PC-3 (cell line): ENCODE results near the gene VPREB3. TPM values are rescaled to one million over a fixed set of nuclear protein-coding genes. Genes with fewer than 3 reads are reported as not detected.

Experiments
- ATAC-seq: fragments of 200-7000 bp; cut with Tn5 transposase; 2 replicates; pipeline ENCODE4 v1.9.1; 2020; ENCODE audit warnings: mild to moderate bottlenecking, moderate library complexity
- BruUV-seq: library from RNA; stranded (reverse); fragments of 400-500 nt; replicated peaks from 2 replicates; lab custom pipeline; 2021; lab: Mats Ljungman, UMichigan
- CTCF ChIA-PET: fragments of 300-600 bp; sonication (Branson Sonifier 250); formaldehyde crosslinking; loops from one replicate; lab custom pipeline; 2022; ENCODE audit warnings: antibody characterized with exemption; lab: Charles Lee
- POLR2A ChIA-PET: fragments of 300-600 bp; sonication (Branson Sonifier 250); formaldehyde crosslinking; loops from one replicate; lab custom pipeline; 2022; ENCODE audit warnings: antibody characterized with exemption; ENCODE audit not compliant: unreplicated experiment; lab: Charles Lee
- DNase-seq: peaks from one replicate; pipeline ENCODE4 v3.0.0-alpha.2; 2015
- H2AFZ ChIP-seq: fragments of 300-600 bp; sonication (generic); 2 replicates; pipeline ENCODE4 v1.6.0; 2016; ENCODE audit warnings: antibody characterized with exemption, low read length
- H3F3A ChIP-seq: fragments of 300-600 bp; sonication (generic); one replicate; pipeline ENCODE4 v1.6.0; 2017; ENCODE audit warnings: antibody characterized with exemption, low read length, control low read depth, mild to moderate bottlenecking; ENCODE audit not compliant: unreplicated experiment
- H3K27ac ChIP-seq: fragments of 300-600 bp; sonication (generic); 2 replicates; pipeline ENCODE4 v1.5.1; 2016; ENCODE audit warnings: mild to moderate bottlenecking, low read length
- H3K27me3 ChIP-seq: fragments of 300-600 bp; sonication (generic); 2 replicates; pipeline ENCODE4 v1.6.1; 2016; ENCODE audit warnings: low read length, mixed read lengths
- H3K36me3 ChIP-seq: fragments of 300-600 bp; sonication (generic); 2 replicates; pipeline ENCODE4 v1.6.1; 2016; ENCODE audit warnings: low read depth, mixed run types, low read length, mixed read lengths
- H3K4me1 ChIP-seq: fragments of 300-600 bp; sonication (generic); 2 replicates; pipeline ENCODE4 v1.5.1; 2016; ENCODE audit warnings: low read length; ENCODE audit not compliant: insufficient read depth
- H3K4me2 ChIP-seq: fragments of 300-600 bp; sonication (generic); 2 replicates; pipeline ENCODE4 v1.6.0; 2016; ENCODE audit warnings: low read length
- H3K4me3 ChIP-seq: fragments of 300-600 bp; sonication (generic); 2 replicates; pipeline ENCODE4 v1.5.1; 2016; ENCODE audit warnings: mild to moderate bottlenecking, low read length, mixed read lengths
- H3K79me2 ChIP-seq: fragments of 300-600 bp; sonication (generic); 2 replicates; pipeline ENCODE4 v1.6.1; 2017; ENCODE audit warnings: low read length, mixed read lengths
- H3K9ac ChIP-seq: fragments of 300-600 bp; sonication (generic); 2 replicates; pipeline ENCODE4 v1.6.0; 2016; ENCODE audit warnings: mild to moderate bottlenecking, low read length
- H3K9me2 ChIP-seq: fragments of 300-600 bp; sonication (generic); replicated peaks from 2 replicates; pipeline ENCODE4 v1.6.1; 2016; ENCODE audit warnings: mixed run types, low read length, mixed read lengths
- H3K9me3 ChIP-seq: fragments of 300-600 bp; sonication (generic); 2 replicates; pipeline ENCODE4 v1.6.1; 2016; ENCODE audit warnings: low read length, mixed read lengths
- H4K20me1 ChIP-seq: fragments of 300-600 bp; sonication (generic); 2 replicates; pipeline ENCODE4 v1.6.1; 2016; ENCODE audit warnings: low read length, mixed read lengths
- EZH2 ChIP-seq: fragments of 300-600 bp; sonication (generic); IDR thresholded peaks from one replicate; pipeline ENCODE4 v1.6.1; 2017; ENCODE audit warnings: antibody characterized with exemption, mild to moderate bottlenecking, low read length; ENCODE audit not compliant: unreplicated experiment
- EZH2phosphoT487 ChIP-seq: fragments of 300-600 bp; sonication (generic); IDR thresholded peaks from 2 replicates; pipeline ENCODE4 v1.6.1; 2018; ENCODE audit warnings: mild to moderate bottlenecking, antibody characterized with exemption, low read length, borderline replicate concordance
- intact Hi-C: fragments of 100-400 bp; cut with micrococcal nuclease; formaldehyde crosslinking; loops from 2 replicates; pipeline ENCODE4 v1.9.0; 2023
- total RNA-seq: library from RNA; depleted of rRNA; stranded (reverse); fragments of >200 nt; gene quantifications from 2 replicates; pipeline ENCODE4 v1.2.3, GENCODE V29; 2014
- TF ChIP-seq, protein P1 (sequence below): fragments of 300-600 bp; sonication (generic); conservative IDR thresholded peaks from 2 replicates; pipeline ENCODE4 v1.5.1; 2017; ENCODE audit warnings: antibody characterized with exemption, low read depth, mild to moderate bottlenecking, low read length

The VPREB3 gene
- total RNA-seq, 1 experiment from 2014 or later: 0.77 TPM

DNA sequence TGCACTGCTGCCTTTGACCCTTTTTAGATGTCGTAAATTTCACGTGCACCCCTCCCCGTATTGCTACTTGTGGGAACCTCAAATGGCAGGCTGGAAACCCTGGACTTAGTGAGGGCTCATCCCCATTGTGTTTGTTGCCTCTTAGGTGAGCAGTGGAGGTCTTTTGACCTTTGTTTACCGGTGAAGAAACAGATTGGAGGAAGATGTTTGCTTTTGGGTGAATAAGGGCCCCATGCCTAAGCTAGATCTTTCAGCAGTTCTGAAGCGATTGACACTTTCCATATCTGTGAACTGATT lies 33.3 kb upstream of the VPREB3 start:
- Histone ChIP-seq H3K27ac (no peak overlapping the region), H3K9me3 (no peaks in the 10 kb centered on the region), H3K4me1 (peaks cover 14% of the 10 kb centered on the region; the same call in 1 of the 2 replicates), H3K9ac (peak overlapping the region; percentile 100), H4K20me1 (peaks cover 28% of the 10 kb centered on the region), H3K4me2 (peak overlapping the region; percentile 88), H3K79me2 (peaks cover 49% of the 10 kb centered on the region), H3K4me3 (peak overlapping the region; percentile 95), H3F3A (no peaks in the 10 kb centered on the region), H3K27me3 (no peaks in the 10 kb centered on the region), H2AFZ (no peak overlapping the region), H3K36me3 (no peaks in the 10 kb centered on the region), H3K9me2 (no peaks in the 10 kb centered on the region)
- no peak for DNase-seq
- BruUV-seq: TSS peak; percentile 56
- intact Hi-C loops: no loop called here
- TF ChIP-seq EZH2phosphoT487: no peak
- TF ChIP-seq, protein P1, sequence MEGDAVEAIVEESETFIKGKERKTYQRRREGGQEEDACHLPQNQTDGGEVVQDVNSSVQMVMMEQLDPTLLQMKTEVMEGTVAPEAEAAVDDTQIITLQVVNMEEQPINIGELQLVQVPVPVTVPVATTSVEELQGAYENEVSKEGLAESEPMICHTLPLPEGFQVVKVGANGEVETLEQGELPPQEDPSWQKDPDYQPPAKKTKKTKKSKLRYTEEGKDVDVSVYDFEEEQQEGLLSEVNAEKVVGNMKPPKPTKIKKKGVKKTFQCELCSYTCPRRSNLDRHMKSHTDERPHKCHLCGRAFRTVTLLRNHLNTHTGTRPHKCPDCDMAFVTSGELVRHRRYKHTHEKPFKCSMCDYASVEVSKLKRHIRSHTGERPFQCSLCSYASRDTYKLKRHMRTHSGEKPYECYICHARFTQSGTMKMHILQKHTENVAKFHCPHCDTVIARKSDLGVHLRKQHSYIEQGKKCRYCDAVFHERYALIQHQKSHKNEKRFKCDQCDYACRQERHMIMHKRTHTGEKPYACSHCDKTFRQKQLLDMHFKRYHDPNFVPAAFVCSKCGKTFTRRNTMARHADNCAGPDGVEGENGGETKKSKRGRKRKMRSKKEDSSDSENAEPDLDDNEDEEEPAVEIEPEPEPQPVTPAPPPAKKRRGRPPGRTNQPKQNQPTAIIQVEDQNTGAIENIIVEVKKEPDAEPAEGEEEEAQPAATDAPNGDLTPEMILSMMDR: no peak
- TF ChIP-seq EZH2: no peak
- ChIA-PET POLR2A (no interaction called here), CTCF (interaction anchor here (1.0 kb wide), 1 partner anchor 62 kb away, joined by 6 read pairs; no protein-coding TSS in a partner anchor)
- peak; percentile 14; the same call in 1 of the 2 replicates for ATAC-seq

DNA sequence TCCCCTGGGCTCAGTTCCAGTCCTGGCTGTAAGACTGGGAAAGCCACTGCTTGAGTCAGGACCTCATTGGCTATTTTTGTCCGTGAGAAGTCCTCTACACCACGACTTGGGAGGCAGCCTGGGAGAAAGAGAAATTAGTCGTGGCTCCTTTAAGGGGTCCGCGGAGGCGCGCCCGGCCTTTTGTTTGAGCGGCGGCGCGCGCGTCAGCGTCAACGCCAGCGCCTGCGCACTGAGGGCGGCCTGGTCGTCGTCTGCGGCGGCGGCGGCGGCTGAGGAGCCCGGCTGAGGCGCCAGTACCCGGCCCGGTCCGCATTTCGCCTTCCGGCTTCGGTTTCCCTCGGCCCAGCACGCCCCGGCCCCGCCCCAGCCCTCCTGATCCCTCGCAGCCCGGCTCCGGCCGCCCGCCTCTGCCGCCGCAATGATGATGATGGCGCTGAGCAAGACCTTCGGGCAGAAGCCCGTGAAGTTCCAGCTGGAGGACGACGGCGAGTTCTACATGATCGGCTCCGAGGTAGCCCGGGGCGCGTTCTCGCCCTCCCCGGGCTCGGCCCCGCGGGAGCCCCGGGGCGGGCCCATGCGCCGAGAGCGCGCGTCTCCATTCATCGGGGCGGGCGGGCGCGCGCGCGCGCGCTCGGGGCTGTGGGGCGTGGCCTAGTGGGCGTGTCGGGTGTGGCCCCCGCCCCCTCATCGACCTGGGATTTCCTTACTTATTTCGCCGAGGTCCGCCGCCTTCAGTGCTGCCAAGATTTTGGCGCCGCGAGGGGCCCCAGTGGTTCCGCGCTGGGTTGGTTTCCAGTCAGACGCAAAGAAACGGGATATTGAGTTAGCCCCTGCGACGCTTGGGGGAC lies 32.8 kb upstream of the VPREB3 start, which contains the start of gene SMARCB1:
SMARCB1 (plus strand) TSS at position 215 of the 848 bp plus-strand sequence; CDS start at position 419, 204 bp downstream.
- CTCF ChIA-PET: interaction anchor here (1.0 kb wide), 1 partner anchor 63 kb away, joined by 6 read pairs; no protein-coding TSS in a partner anchor
- intact Hi-C loops: no loop called here
- no peak for TF ChIP-seq EZH2
- TF ChIP-seq, protein P1: no peak
- no peak for TF ChIP-seq EZH2phosphoT487
- Histone ChIP-seq H3K4me2 (peak within 1 kb of the TSS; percentile 88), H3K27ac (peak within 1 kb of the TSS; percentile 96), H3K79me2 (peaks cover 46% of the 10 kb centered on the region), H3K9ac (peak within 1 kb of the TSS; percentile 100), H2AFZ (peak within 1 kb of the TSS; percentile 71), H4K20me1 (peaks cover 24% of the 10 kb centered on the region), H3K4me3 (peak within 1 kb of the TSS; percentile 95), H3K9me2 (no peaks in the 10 kb centered on the region), H3K9me3 (no peaks in the 10 kb centered on the region), H3K36me3 (no peaks in the 10 kb centered on the region), H3K4me1 (peaks cover 14% of the 10 kb centered on the region; the same call in 1 of the 2 replicates), H3F3A (no peaks in the 10 kb centered on the region), H3K27me3 (no peaks in the 10 kb centered on the region)
- POLR2A ChIA-PET: no interaction called here
- BruUV-seq: no TSS peak
- DNase-seq (peak; percentile 84), ATAC-seq (peak; percentile 71)

DNA sequence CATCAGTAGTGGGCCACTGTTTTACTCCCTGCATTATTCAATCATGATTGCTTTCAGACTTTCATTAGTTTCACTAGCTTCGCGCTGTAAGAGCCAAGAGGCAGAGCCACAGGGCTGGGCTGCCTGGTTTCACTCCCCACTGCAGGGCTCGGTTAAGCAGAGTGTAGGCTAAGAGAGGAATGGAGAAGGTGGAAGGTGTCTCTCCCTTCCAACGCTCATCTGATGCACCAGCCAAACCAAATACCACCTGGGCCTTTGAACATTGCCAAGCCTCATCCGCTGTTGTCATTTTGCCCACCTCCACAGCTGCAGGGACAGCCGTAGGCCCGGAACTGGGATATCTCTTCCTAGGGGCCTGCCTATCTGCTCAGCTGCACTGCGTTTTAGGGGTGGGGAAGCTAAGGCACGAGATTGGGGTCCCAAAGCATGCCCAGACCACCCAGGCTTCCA lies 32.1 kb upstream of the VPREB3 start:
- Histone ChIP-seq H3K79me2 (peaks cover 39% of the 10 kb centered on the region), H3K27me3 (no peaks in the 10 kb centered on the region), H3K4me3 (peak overlapping the region; percentile 95), H3F3A (no peaks in the 10 kb centered on the region), H2AFZ (peak overlapping the region; percentile 71), H3K27ac (peak overlapping the region; percentile 96; the same call in 1 of the 2 replicates), H3K9me2 (no peaks in the 10 kb centered on the region), H3K4me1 (peaks cover 21% of the 10 kb centered on the region; the same call in 1 of the 2 replicates), H3K4me2 (peak overlapping the region; percentile 88), H4K20me1 (peaks cover 24% of the 10 kb centered on the region), H3K9me3 (no peaks in the 10 kb centered on the region), H3K9ac (peak overlapping the region; percentile 100), H3K36me3 (no peaks in the 10 kb centered on the region)
- DNase-seq (no peak), ATAC-seq (no peak)
- TF ChIP-seq EZH2 (no peak), EZH2phosphoT487 (no peak)
- TF ChIP-seq, protein P1: no peak
- BruUV-seq: TSS peak; percentile 97
- ChIA-PET CTCF (no interaction called here), POLR2A (no interaction called here)
- intact Hi-C loops: no loop called here
